GOT3 (cell line): ENCODE measurements around the gene HYI.
"Not testable (repeated sequence)": the region's sequence is repeated elsewhere in the genome, so short reads cannot be mapped to it uniquely, and the experiment has no call there.

Experiments used
- DNase-seq: peaks from one replicate; lab custom pipeline; 2025; ENCODE audit warnings: mixed read lengths; lab: John Stamatoyannopoulos, UW

Gene HYI

GRCh38 chr1:43453442-43454269, at the start of gene HYI:
Gene HYI, minus strand, starts transcription at chr1:43453931. Its CDS starts 138 bp downstream, at chr1:43453793.
- DNase-seq, result peak; percentile 34

- not testable (repeated sequence) for DNase-seq
Observed at GRCh38 chr1:43501806-43502205, 48.1 kb upstream of the HYI start.

- DNase-seq, result no peak
Observed at GRCh38 chr1:43499898-43500297, 46.2 kb upstream of the HYI start.

- no peak for DNase-seq
Observed at GRCh38 chr1:43495204-43495603, 41.5 kb upstream of the HYI start.

- DNase-seq, result no peak
Observed at GRCh38 chr1:43493661-43494450, 40.1 kb upstream of the HYI start.

GRCh38 chr1:43492826-43493225, 39.1 kb upstream of the HYI start:
- no peak for DNase-seq

- DNase-seq, result no peak
Observed at GRCh38 chr1:43491061-43491460, 37.3 kb upstream of the HYI start.

- no peak for DNase-seq
Observed at GRCh38 chr1:43488165-43488564, 34.4 kb upstream of the HYI start.

GRCh38 chr1:43484367-43484766, 30.6 kb upstream of the HYI start:
- DNase-seq, result no peak

GRCh38 chr1:43482215-43482614, 28.5 kb upstream of the HYI start:
- DNase-seq, result no peak

GRCh38 chr1:43481491-43481890, 27.8 kb upstream of the HYI start:
- DNase-seq, result no peak

- no peak for DNase-seq
Observed at GRCh38 chr1:43479414-43479813, 25.7 kb upstream of the HYI start.

GRCh38 chr1:43477716-43478115, 24.0 kb upstream of the HYI start:
- DNase-seq, result no peak

GRCh38 chr1:43475611-43476401, 22.1 kb upstream of the HYI start:
- DNase-seq, result not testable (repeated sequence)

- no peak for DNase-seq
Observed at GRCh38 chr1:43473463-43473862, 19.7 kb upstream of the HYI start.

- not testable (repeated sequence) for DNase-seq
Observed at GRCh38 chr1:43472463-43473151, 18.9 kb upstream of the HYI start.

- no peak for DNase-seq
Observed at GRCh38 chr1:43472087-43472462, 18.3 kb upstream of the HYI start.

GRCh38 chr1:43469932-43470331, 16.2 kb upstream of the HYI start:
- no peak for DNase-seq

- no peak for DNase-seq
Observed at GRCh38 chr1:43468414-43468813, 14.7 kb upstream of the HYI start.

GRCh38 chr1:43466403-43466802, 12.7 kb upstream of the HYI start:
- no peak for DNase-seq

GRCh38 chr1:43465505-43466067, 11.9 kb upstream of the HYI start:
- no peak for DNase-seq
